H9 (cell line): Measurements from ENCODE around the gene OTUD4. TPM values are rescaled to one million over a fixed set of nuclear protein-coding genes. Genes with fewer than 3 reads are reported as not detected.
A peak's percentile ranks its signal among the peaks of the same experiment; 100 is the strongest.

Experiments
- DNase-seq: peaks from one replicate; pipeline ENCODE4 v3.0.0-alpha.2; 2017
- H2AFZ ChIP-seq: one replicate; pipeline ENCODE4 v1.6.1; 2013; ENCODE audit warnings: mild to moderate bottlenecking, low read length, control low read depth, moderate library complexity
- H2AK5ac ChIP-seq: 2 replicates; pipeline ENCODE4 v1.6.1; 2013; ENCODE audit warnings: low read length, control low read depth, mixed read lengths; ENCODE audit not compliant: insufficient read length
- H2BK120ac ChIP-seq: one replicate; pipeline ENCODE4 v1.6.1; 2013; ENCODE audit warnings: low read depth, mild to moderate bottlenecking, low read length, control low read depth, inconsistent platforms; ENCODE audit not compliant: poor library complexity, severe bottlenecking
- H2BK12ac ChIP-seq: 2 replicates; pipeline ENCODE4 v1.6.1; 2013; ENCODE audit warnings: low read length, control low read depth, mixed read lengths, low read depth; ENCODE audit not compliant: insufficient read length
- H2BK15ac ChIP-seq: 2 replicates; pipeline ENCODE4 v1.6.1; 2013; ENCODE audit warnings: low read depth, low read length, control low read depth
- H2BK20ac ChIP-seq: one replicate; pipeline ENCODE4 v1.6.1; 2013; ENCODE audit warnings: low read depth, mild to moderate bottlenecking, low read length, control low read depth, inconsistent platforms; ENCODE audit not compliant: poor library complexity, severe bottlenecking
- H2BK5ac ChIP-seq: 2 replicates; pipeline ENCODE4 v1.6.1; 2013; ENCODE audit warnings: low read length, control low read depth, mixed read lengths; ENCODE audit not compliant: insufficient read length
- H3K14ac ChIP-seq: 2 replicates; pipeline ENCODE4 v1.6.1; 2013; ENCODE audit warnings: low read length, control low read depth; ENCODE audit not compliant: insufficient read depth
- H3K18ac ChIP-seq: 2 replicates; pipeline ENCODE4 v1.6.1; 2013; ENCODE audit warnings: low read depth, mild to moderate bottlenecking, mixed read lengths, low read length, control low read depth; ENCODE audit not compliant: insufficient read length
- H3K23ac ChIP-seq: 2 replicates; pipeline ENCODE4 v1.6.1; 2013; ENCODE audit warnings: low read length, control low read depth, mixed read lengths, low read depth; ENCODE audit not compliant: insufficient read length
- H3K23me2 ChIP-seq: 2 replicates; pipeline ENCODE4 v1.6.1; 2013; ENCODE audit warnings: low read depth, mild to moderate bottlenecking, mixed read lengths, low read length, control low read depth; ENCODE audit not compliant: insufficient read length, poor library complexity, severe bottlenecking
- H3K27ac ChIP-seq: 2 replicates; pipeline ENCODE4 v1.5.1; 2013; ENCODE audit warnings: low read length, control low read depth, mixed read lengths, low read depth; ENCODE audit not compliant: insufficient read length
- H3K27me3 ChIP-seq: 2 replicates; pipeline ENCODE4 v1.6.1; 2013; ENCODE audit warnings: low read length, control low read depth, inconsistent platforms; ENCODE audit not compliant: insufficient read depth
- H3K4ac ChIP-seq: 2 replicates; pipeline ENCODE4 v1.6.1; 2013; ENCODE audit warnings: low read depth, mild to moderate bottlenecking, control low read depth, inconsistent platforms, low read length, moderate library complexity
- H3K4me1 ChIP-seq: 2 replicates; pipeline ENCODE4 v1.6.1; 2013; ENCODE audit warnings: low read length, control low read depth, inconsistent platforms; ENCODE audit not compliant: insufficient read depth
- H3K4me2 ChIP-seq: 2 replicates; pipeline ENCODE4 v1.6.1; 2013; ENCODE audit warnings: low read length, control low read depth, mixed read lengths; ENCODE audit not compliant: insufficient read length, insufficient read depth
- H3K56ac ChIP-seq: 2 replicates; pipeline ENCODE4 v1.6.1; 2013; ENCODE audit warnings: low read depth, mild to moderate bottlenecking, mixed read lengths, low read length, control low read depth; ENCODE audit not compliant: insufficient read length
- H3K79me1 ChIP-seq: 2 replicates; pipeline ENCODE4 v1.6.1; 2013; ENCODE audit warnings: low read depth, mild to moderate bottlenecking, moderate library complexity, low read length, control low read depth, inconsistent platforms; ENCODE audit not compliant: insufficient read depth, poor library complexity, severe bottlenecking
- H3K79me2 ChIP-seq: 2 replicates; pipeline ENCODE4 v1.6.1; 2013; ENCODE audit warnings: low read length, control low read depth, inconsistent platforms; ENCODE audit not compliant: insufficient read depth
- H3K9ac ChIP-seq: 2 replicates; pipeline ENCODE4 v1.6.1; 2013; ENCODE audit warnings: low read length, control low read depth, mixed read lengths; ENCODE audit not compliant: insufficient read length; ENCODE audit errors: extremely low read depth
- H3K9me3 ChIP-seq: one replicate; pipeline ENCODE4 v1.6.1; 2013; ENCODE audit warnings: low read depth, low read length, inconsistent platforms; ENCODE audit not compliant: control insufficient read depth
- H3T11ph ChIP-seq: one replicate; pipeline ENCODE4 v1.6.1; 2013; ENCODE audit warnings: mild to moderate bottlenecking, low read length, control low read depth, inconsistent platforms
- H4K20me1 ChIP-seq: one replicate; pipeline ENCODE4 v1.6.1; 2013; ENCODE audit not compliant: control insufficient read depth, insufficient read length, insufficient read depth
- H4K5ac ChIP-seq: 2 replicates; pipeline ENCODE4 v1.6.1; 2013; ENCODE audit warnings: low read depth, mild to moderate bottlenecking, mixed read lengths, low read length, control low read depth; ENCODE audit not compliant: insufficient read length
- H4K8ac ChIP-seq: replicated peaks from 2 replicates; pipeline ENCODE4 v1.6.1; 2013; ENCODE audit warnings: low read length, control low read depth, mixed read lengths, low read depth; ENCODE audit not compliant: insufficient read length
- H4K91ac ChIP-seq: 2 replicates; pipeline ENCODE4 v1.6.1; 2013; ENCODE audit warnings: low read depth, mild to moderate bottlenecking, moderate library complexity, mixed read lengths, low read length, control low read depth; ENCODE audit not compliant: insufficient read length
- H3K27ac Mint-ChIP-seq, 3 experiments: 2 replicates in 2 of 3; 3 replicates in 1 of 3; pipeline ENCODE4 v1.8.0; 2020 to 2021; ENCODE audit warnings: mixed read lengths in 3 of 3, mild to moderate bottlenecking in 1 of 3, moderate library complexity in 1 of 3
- H3K27me3 Mint-ChIP-seq: 2 replicates; pipeline ENCODE4 v1.8.0; 2021; ENCODE audit warnings: low read depth, mild to moderate bottlenecking, moderate library complexity, mixed read lengths
- H3K36me3 Mint-ChIP-seq, 3 experiments: 2 replicates in 2 of 3; 3 replicates in 1 of 3; pipeline ENCODE4 v1.8.0; 2020 to 2021; ENCODE audit warnings: low read depth in 3 of 3, mixed read lengths in 3 of 3; ENCODE audit not compliant: insufficient read depth in 1 of 3
- H3K4me1 Mint-ChIP-seq, 2 experiments: 2 replicates each; pipeline ENCODE4 v1.8.0; 2020; ENCODE audit warnings: mixed read lengths in 2 of 2
- H3K4me3 Mint-ChIP-seq, 2 experiments: 2 replicates in 1 of 2; 3 replicates in 1 of 2; pipeline ENCODE4 v1.8.0; 2020 to 2021; ENCODE audit warnings: mild to moderate bottlenecking in 2 of 2, mixed read lengths in 2 of 2, moderate library complexity in 1 of 2
- H3K9me3 Mint-ChIP-seq, 2 experiments: 2 replicates in 1 of 2; 3 replicates in 1 of 2; pipeline ENCODE4 v1.8.0; 2020; ENCODE audit warnings: mild to moderate bottlenecking in 2 of 2, mixed read lengths in 2 of 2, moderate library complexity in 1 of 2
- WGBS: extraction: QIAGEN DNeasy Blood & Tissue Kit; methylation state at CpG from one replicate; pipeline ENCODE4 v1.1.7; 2013; ENCODE audit warnings: missing lambda C conversion rate, low lambda C conversion rate, mixed read lengths; ENCODE audit not compliant: insufficient read length; ENCODE audit errors: extremely low coverage; 5-methylcytosine and 5-hydroxymethylcytosine counted together
- total RNA-seq: library from RNA; stranded (reverse); gene quantifications from 2 replicates; pipeline ENCODE4 v1.2.1, GENCODE V29; 2021
- TF ChIP-seq, protein P1 (sequence below): fragments of 200-600 bp; sonication (generic); conservative IDR thresholded peaks from 3 replicates; pipeline ENCODE4 v1.8.0; 2021; ENCODE audit warnings: antibody characterized with exemption, mild to moderate bottlenecking

Gene OTUD4
- total RNA-seq, 1 experiment from 2014 or later, result 59.0 TPM

DNA sequence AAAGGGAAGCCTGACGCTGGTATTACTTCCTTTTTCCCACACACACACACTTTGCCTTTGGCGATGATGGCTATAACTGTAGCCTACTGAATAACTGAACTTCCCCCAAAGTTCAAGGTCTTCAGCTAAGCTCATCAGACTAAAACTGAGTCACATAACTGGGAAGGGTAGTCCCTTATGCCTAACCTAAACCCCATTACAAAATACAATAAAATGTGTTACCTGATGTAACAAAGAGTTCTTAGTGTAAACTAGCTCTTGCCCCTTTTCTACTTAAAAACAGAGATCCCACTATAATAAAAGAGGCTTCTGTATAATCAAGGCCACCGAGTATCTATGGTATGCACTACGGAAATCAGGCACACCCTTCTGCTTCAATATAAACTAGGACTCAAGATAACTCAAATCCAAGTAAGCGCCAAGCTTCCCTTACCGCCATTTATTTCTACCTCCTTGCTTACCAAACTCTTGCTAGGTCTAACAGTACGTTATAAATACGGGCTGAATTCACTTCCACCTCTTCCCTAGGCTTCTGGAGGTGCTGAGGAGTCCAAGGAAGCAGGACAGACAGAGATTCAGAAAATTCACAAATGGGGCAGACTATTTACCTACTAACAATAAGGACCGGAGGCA lies 2.4 kb downstream of the OTUD4 start:
- H3K36me3 Mint-ChIP-seq, result peaks cover 16% of the 10 kb centered on the region in 3 experiments
- Histone ChIP-seq H3K4ac (no peak overlapping the region), H3K79me1 (peaks cover 3% of the 10 kb centered on the region), H2AK5ac (no peak overlapping the region), H2BK15ac (no peak overlapping the region), H2BK20ac (no peak overlapping the region), H3K9me3 (no peaks in the 10 kb centered on the region), H3K23me2 (peaks cover 14% of the 10 kb centered on the region), H4K8ac (no peak overlapping the region), H4K20me1 (no peaks in the 10 kb centered on the region), H2BK12ac (no peak overlapping the region), H3K27me3 (no peaks in the 10 kb centered on the region), H2AFZ (no peak overlapping the region), H3K4me2 (peak overlapping the region; percentile 86), H3K79me2 (peaks cover 31% of the 10 kb centered on the region; the same call in 1 of the 2 replicates), H4K5ac (no peak overlapping the region), H2BK120ac (no peak overlapping the region), H3K27ac (no peak overlapping the region), H3K56ac (no peak overlapping the region), H3K14ac (no peak overlapping the region), H3K9ac (peak overlapping the region; percentile 42), H3K18ac (no peak overlapping the region), H3T11ph (no peak overlapping the region), H3K4me1 (no peaks in the 10 kb centered on the region), H4K91ac (no peak overlapping the region), H2BK5ac (no peak overlapping the region), H3K23ac (no peak overlapping the region)
- peaks cover 24 to 27% of the 10 kb centered on the region in 2 experiments for H3K4me1 Mint-ChIP-seq
- DNase-seq, result no peak
- TF ChIP-seq, protein P1, sequence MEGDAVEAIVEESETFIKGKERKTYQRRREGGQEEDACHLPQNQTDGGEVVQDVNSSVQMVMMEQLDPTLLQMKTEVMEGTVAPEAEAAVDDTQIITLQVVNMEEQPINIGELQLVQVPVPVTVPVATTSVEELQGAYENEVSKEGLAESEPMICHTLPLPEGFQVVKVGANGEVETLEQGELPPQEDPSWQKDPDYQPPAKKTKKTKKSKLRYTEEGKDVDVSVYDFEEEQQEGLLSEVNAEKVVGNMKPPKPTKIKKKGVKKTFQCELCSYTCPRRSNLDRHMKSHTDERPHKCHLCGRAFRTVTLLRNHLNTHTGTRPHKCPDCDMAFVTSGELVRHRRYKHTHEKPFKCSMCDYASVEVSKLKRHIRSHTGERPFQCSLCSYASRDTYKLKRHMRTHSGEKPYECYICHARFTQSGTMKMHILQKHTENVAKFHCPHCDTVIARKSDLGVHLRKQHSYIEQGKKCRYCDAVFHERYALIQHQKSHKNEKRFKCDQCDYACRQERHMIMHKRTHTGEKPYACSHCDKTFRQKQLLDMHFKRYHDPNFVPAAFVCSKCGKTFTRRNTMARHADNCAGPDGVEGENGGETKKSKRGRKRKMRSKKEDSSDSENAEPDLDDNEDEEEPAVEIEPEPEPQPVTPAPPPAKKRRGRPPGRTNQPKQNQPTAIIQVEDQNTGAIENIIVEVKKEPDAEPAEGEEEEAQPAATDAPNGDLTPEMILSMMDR, result no peak
- H3K27me3 Mint-ChIP-seq, result no peaks in the 10 kb centered on the region
- peak overlapping the region; percentile 19 to 44 (median 29); a peak in 4 of 7 replicates for H3K27ac Mint-ChIP-seq
- H3K9me3 Mint-ChIP-seq, result peaks cover 0 to 2% of the 10 kb centered on the region in 2 experiments; a peak in 1 of 5 replicates
- H3K4me3 Mint-ChIP-seq, result peak overlapping the region; percentile 94 to 97
- WGBS, result no CpG with 5 or more reads among the region's 9 CpGs
